Calu3 (cell line): ENCODE results near the gene AP3B1. TPM values are rescaled to one million over a fixed set of nuclear protein-coding genes. Genes with fewer than 3 reads are reported as not detected.

ENCODE experiments used
- BruUV-seq: library from RNA; stranded (reverse); fragments of 400-500 nt; replicated peaks from 2 replicates; lab custom pipeline; 2021; lab: Mats Ljungman, UMichigan
- CTCF ChIA-PET: fragments of 300-600 bp; sonication (Branson Sonifier 250); formaldehyde crosslinking; loops from one replicate; lab custom pipeline; 2022; ENCODE audit warnings: antibody characterized with exemption; lab: Charles Lee
- DNase-seq: peaks from one replicate; pipeline ENCODE4 v3.0.0; 2022
- H3K27ac Mint-ChIP-seq: one replicate; pipeline ENCODE4 v1.8.0; 2022; ENCODE audit warnings: mixed read lengths; ENCODE audit not compliant: unreplicated experiment
- H3K27me3 Mint-ChIP-seq: one replicate; pipeline ENCODE4 v1.8.0; 2022; ENCODE audit warnings: mixed read lengths; ENCODE audit not compliant: unreplicated experiment
- H3K36me3 Mint-ChIP-seq: one replicate; pipeline ENCODE4 v1.8.0; 2022; ENCODE audit warnings: mild to moderate bottlenecking, moderate library complexity, mixed read lengths; ENCODE audit not compliant: insufficient read depth, unreplicated experiment
- H3K4me1 Mint-ChIP-seq: one replicate; pipeline ENCODE4 v1.8.0; 2022; ENCODE audit warnings: mild to moderate bottlenecking, low read depth, mixed read lengths; ENCODE audit not compliant: unreplicated experiment
- H3K4me3 Mint-ChIP-seq: one replicate; pipeline ENCODE4 v1.8.0; 2022; ENCODE audit warnings: mild to moderate bottlenecking, low read depth, moderate library complexity, mixed read lengths; ENCODE audit not compliant: unreplicated experiment
- H3K9me3 Mint-ChIP-seq: one replicate; pipeline ENCODE4 v1.8.0; 2022; ENCODE audit warnings: low read depth, mixed read lengths; ENCODE audit not compliant: unreplicated experiment
- CTCF ChIP-seq: fragments of 200-600 bp; IDR thresholded peaks from one replicate; pipeline ENCODE4 v1.8.0; 2022; ENCODE audit warnings: antibody characterized with exemption; ENCODE audit not compliant: unreplicated experiment
- intact Hi-C: fragments of 100-400 bp; cut with micrococcal nuclease; formaldehyde crosslinking; loops from one replicate; pipeline ENCODE4 v1.10.0; 2022; ENCODE audit not compliant: unreplicated experiment
- total RNA-seq: library from RNA; stranded (reverse); gene quantifications from 2 replicates; pipeline ENCODE4 v1.2.3, GENCODE V29; 2022

The AP3B1 gene
- total RNA-seq, 1 experiment from 2014 or later: 66.9 TPM

GRCh38 chr5:78064941-78065472, 229.5 kb downstream of the AP3B1 start:
- no peak for DNase-seq
- H3K9me3 Mint-ChIP-seq: peaks cover 12% of the 10 kb centered on the region
- no peak overlapping the region for H3K4me3 Mint-ChIP-seq
- no peaks in the 10 kb centered on the region for H3K27me3 Mint-ChIP-seq
- no peak overlapping the region for H3K27ac Mint-ChIP-seq
- peaks cover 11% of the 10 kb centered on the region for H3K4me1 Mint-ChIP-seq
- BruUV-seq: no TSS peak
- CTCF ChIA-PET: no interaction called here
- no peaks in the 10 kb centered on the region for H3K36me3 Mint-ChIP-seq
- intact Hi-C loops: no loop called here
- TF ChIP-seq CTCF: no peak

DNA sequence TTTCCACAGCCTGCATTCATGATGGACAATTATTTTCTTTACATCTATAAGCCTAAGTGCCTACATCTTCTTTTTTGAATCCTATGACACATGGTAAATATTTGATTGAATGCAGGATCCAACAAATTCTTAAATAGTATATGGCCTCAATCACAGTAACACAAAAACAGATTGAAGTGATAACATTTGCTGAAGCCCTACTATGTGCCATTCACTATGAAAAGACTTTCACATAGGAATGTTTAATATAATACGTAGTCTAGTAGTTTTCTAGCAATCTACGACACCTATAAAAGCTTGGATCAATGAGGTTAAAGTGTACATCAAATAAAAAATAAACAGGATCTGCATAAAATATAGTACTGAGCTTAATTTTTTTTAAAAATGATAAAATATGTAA, 231.0 kb downstream of the AP3B1 start:
- CTCF ChIA-PET: no interaction called here

DNA sequence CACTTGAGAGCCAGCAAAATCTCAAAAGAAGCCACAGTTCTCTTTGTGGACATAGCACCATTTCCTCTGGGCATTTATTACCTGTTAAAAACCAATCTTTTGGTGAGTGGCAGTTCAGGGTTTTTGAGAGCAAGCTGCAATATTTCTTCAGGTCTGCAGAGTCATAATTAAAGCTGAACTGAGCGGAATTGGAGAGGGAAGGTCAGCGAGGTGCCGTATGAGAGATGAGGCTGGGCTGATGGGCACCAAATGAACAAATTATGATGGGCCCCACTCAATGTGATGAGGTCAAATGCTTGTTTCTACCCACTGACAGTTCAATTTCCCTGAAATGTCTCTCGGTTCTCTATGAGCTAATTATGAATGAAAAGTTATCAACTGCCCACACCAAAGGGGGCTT, 231.9 kb downstream of the AP3B1 start:
- intact Hi-C loops: no loop called here
- CTCF ChIA-PET: no interaction called here
- peaks cover 7% of the 10 kb centered on the region for H3K9me3 Mint-ChIP-seq
- H3K27ac Mint-ChIP-seq: no peak overlapping the region
- no peaks in the 10 kb centered on the region for H3K27me3 Mint-ChIP-seq
- no peak overlapping the region for H3K4me3 Mint-ChIP-seq
- DNase-seq: no peak
- no peak for TF ChIP-seq CTCF
- BruUV-seq: no TSS peak
- peaks cover 11% of the 10 kb centered on the region for H3K4me1 Mint-ChIP-seq
- no peaks in the 10 kb centered on the region for H3K36me3 Mint-ChIP-seq

More for the DNA sequence above, 231.0 kb downstream of the AP3B1 start:
- H3K4me3 Mint-ChIP-seq: no peak overlapping the region
- TF ChIP-seq CTCF: no peak
- no peak overlapping the region for H3K27ac Mint-ChIP-seq
- DNase-seq: no peak
- peaks cover 11% of the 10 kb centered on the region for H3K4me1 Mint-ChIP-seq
- H3K9me3 Mint-ChIP-seq: peaks cover 12% of the 10 kb centered on the region
- no peaks in the 10 kb centered on the region for H3K36me3 Mint-ChIP-seq
- no TSS peak for BruUV-seq
- intact Hi-C loops: no loop called here
- no peaks in the 10 kb centered on the region for H3K27me3 Mint-ChIP-seq

- H3K9me3 Mint-ChIP-seq: no peaks in the 10 kb centered on the region
- H3K27me3 Mint-ChIP-seq: no peaks in the 10 kb centered on the region
- CTCF ChIA-PET: no interaction called here
- no peak overlapping the region for H3K4me3 Mint-ChIP-seq
- BruUV-seq: no TSS peak
- no peaks in the 10 kb centered on the region for H3K4me1 Mint-ChIP-seq
- TF ChIP-seq CTCF: no peak
- no peaks in the 10 kb centered on the region for H3K36me3 Mint-ChIP-seq
- DNase-seq: no peak
- intact Hi-C loops: no loop called here
- no peak overlapping the region for H3K27ac Mint-ChIP-seq
These were observed 234.1 kb downstream of the AP3B1 start for GRCh38 chr5:78060421-78060820.
